GM23338 (cell line): ENCODE data around the gene CTDSPL. TPM values are rescaled to one million over a fixed set of nuclear protein-coding genes. Genes with fewer than 3 reads are reported as not detected.

Experiments used
- ATAC-seq: fragments of 200-7000 bp; cut with Tn5 transposase; 3 replicates; pipeline ENCODE4 v1.9.1; 2020
- DNase-seq: peaks from one replicate; pipeline ENCODE4 v3.0.0-alpha.2; 2015; ENCODE audit warnings: low spot score
- H2AFZ ChIP-seq: fragments of 200-600 bp; sonication (generic); 2 replicates; pipeline ENCODE4 v1.8.0; 2016; ENCODE audit warnings: antibody characterized with exemption, mild to moderate bottlenecking, moderate library complexity
- H3F3A ChIP-seq: fragments of 200-600 bp; sonication (generic); replicated peaks from 2 replicates; pipeline ENCODE4 v1.8.0; 2017; ENCODE audit warnings: antibody characterized with exemption, mixed run types, low read depth
- H3K27ac ChIP-seq: fragments of 200-600 bp; sonication (generic); 2 replicates; pipeline ENCODE4 v1.6.1; 2016; ENCODE audit warnings: low read depth
- H3K27me3 ChIP-seq: fragments of 200-600 bp; sonication (generic); 2 replicates; pipeline ENCODE4 v1.8.0; 2016; ENCODE audit warnings: mild to moderate bottlenecking, mixed run types, moderate library complexity; ENCODE audit not compliant: insufficient read depth
- H3K36me3 ChIP-seq: fragments of 200-600 bp; sonication (generic); 2 replicates; pipeline ENCODE4 v1.8.0; 2016; ENCODE audit warnings: mild to moderate bottlenecking; ENCODE audit not compliant: insufficient read depth
- H3K4me1 ChIP-seq: fragments of 200-600 bp; sonication (generic); 2 replicates; pipeline ENCODE4 v1.8.0; 2016; ENCODE audit warnings: mild to moderate bottlenecking, moderate library complexity; ENCODE audit not compliant: insufficient read depth
- H3K4me2 ChIP-seq: fragments of 200-600 bp; sonication (generic); 2 replicates; pipeline ENCODE4 v1.7.1; 2017; ENCODE audit warnings: mixed run types
- H3K4me3 ChIP-seq: fragments of 200-600 bp; sonication (generic); 2 replicates; pipeline ENCODE4 v1.6.1; 2016; ENCODE audit warnings: mixed run types
- H3K79me2 ChIP-seq: fragments of 200-600 bp; sonication (generic); replicated peaks from 2 replicates; pipeline ENCODE4 v1.8.0; 2017; ENCODE audit warnings: mild to moderate bottlenecking; ENCODE audit not compliant: insufficient read depth
- H3K9me2 ChIP-seq: fragments of 200-600 bp; sonication (generic); 2 replicates; pipeline ENCODE4 v1.8.0; 2017; ENCODE audit not compliant: insufficient read depth
- H4K20me1 ChIP-seq: fragments of 200-600 bp; sonication (generic); replicated peaks from 2 replicates; pipeline ENCODE4 v1.8.0; 2017; ENCODE audit warnings: mild to moderate bottlenecking; ENCODE audit not compliant: insufficient read depth
- H3K27ac Mint-ChIP-seq: 2 replicates; pipeline ENCODE4 v1.8.0; 2020; ENCODE audit warnings: inconsistent platforms, mild to moderate bottlenecking, moderate library complexity, mixed read lengths
- H3K27me3 Mint-ChIP-seq: 3 replicates; pipeline ENCODE4 v1.8.0; 2022; ENCODE audit warnings: low read depth, mild to moderate bottlenecking, moderate library complexity, mixed read lengths, inconsistent platforms; ENCODE audit not compliant: insufficient read depth, poor library complexity
- H3K36me3 Mint-ChIP-seq: 3 replicates; pipeline ENCODE4 v1.8.0; 2021; ENCODE audit warnings: low read depth, mild to moderate bottlenecking, inconsistent platforms, moderate library complexity, mixed read lengths
- H3K4me1 Mint-ChIP-seq: 3 replicates; pipeline ENCODE4 v1.8.0; 2020; ENCODE audit warnings: mild to moderate bottlenecking, inconsistent platforms, mixed read lengths
- H3K4me3 Mint-ChIP-seq: 3 replicates; pipeline ENCODE4 v1.8.0; 2021; ENCODE audit warnings: moderate library complexity, mild to moderate bottlenecking, inconsistent platforms, mixed read lengths
- H3K9me3 Mint-ChIP-seq: 3 replicates; pipeline ENCODE4 v1.8.0; 2020; ENCODE audit warnings: moderate library complexity, mild to moderate bottlenecking, inconsistent platforms, mixed read lengths
- CREB1 ChIP-seq: fragments of 250-450 bp; sonication (Bioruptor Pico); IDR thresholded peaks from 2 replicates; pipeline ENCODE4 v1.5.0; 2020; ENCODE audit warnings: low read depth, mild to moderate bottlenecking, moderate library complexity
- CTCF ChIP-seq, 2 experiments: fragments of 200-600 bp in 1 of 2; sonication (generic) in 1 of 2; conservative IDR thresholded peaks; 2 replicates each; pipeline versions ENCODE4 v1.5.1 to v1.6.1; 2016 to 2017; ENCODE audit warnings: antibody characterized with exemption in 2 of 2, low read depth in 2 of 2, mild to moderate bottlenecking in 2 of 2, moderate library complexity in 1 of 2
- ETS1 ChIP-seq: IDR thresholded peaks from 2 replicates; pipeline ENCODE4 v1.6.1; 2016; ENCODE audit warnings: antibody characterized with exemption
- EZH2 ChIP-seq: fragments of 200-600 bp; sonication (generic); IDR thresholded peaks from one replicate; pipeline ENCODE4 v1.8.0; 2017; ENCODE audit warnings: antibody characterized with exemption, mild to moderate bottlenecking, low read depth; ENCODE audit not compliant: unreplicated experiment
- EZH2phosphoT487 ChIP-seq: fragments of 200-600 bp; sonication (generic); IDR thresholded peaks from one replicate; pipeline ENCODE4 v1.8.1; 2018; ENCODE audit warnings: antibody characterized with exemption; ENCODE audit not compliant: unreplicated experiment
- NANOG ChIP-seq: IDR thresholded peaks from 2 replicates; pipeline ENCODE4 v1.6.1; 2016; ENCODE audit warnings: antibody characterized with exemption, borderline replicate concordance
- POLR2AphosphoS5 ChIP-seq: IDR thresholded peaks from 2 replicates; pipeline ENCODE4 v1.6.1; 2016; ENCODE audit warnings: antibody characterized with exemption, low read depth
- REST ChIP-seq: IDR thresholded peaks from one replicate; pipeline ENCODE4 v1.6.1; 2018; ENCODE audit warnings: antibody characterized with exemption; ENCODE audit not compliant: unreplicated experiment
- STAT1 ChIP-seq: IDR thresholded peaks from one replicate; pipeline ENCODE4 v1.6.1; 2016; ENCODE audit warnings: antibody characterized with exemption; ENCODE audit not compliant: unreplicated experiment
- ZNF114 ChIP-seq: fragments of 250-450 bp; sonication (Bioruptor Pico); IDR thresholded peaks from 2 replicates; pipeline ENCODE4 v1.5.0; 2020; ENCODE audit warnings: mild to moderate bottlenecking, moderate library complexity
- ZNF331 ChIP-seq: fragments of 250-450 bp; sonication (Bioruptor Pico); IDR thresholded peaks from 2 replicates; pipeline ENCODE4 v1.5.0; 2020; ENCODE audit warnings: low read depth, mild to moderate bottlenecking, moderate library complexity
- ZNF462 ChIP-seq: fragments of 250-450 bp; sonication (Bioruptor Pico); IDR thresholded peaks from 2 replicates; pipeline ENCODE4 v1.5.0; 2020; ENCODE audit warnings: mild to moderate bottlenecking, moderate library complexity
- polyA plus RNA-seq: library from polyadenylated mRNA; unstranded; fragments of >200 nt; fragmentation: Nextera tagmentation; extraction: Ambion mirVana; gene quantifications from 2 replicates; pipeline ENCODE4 v1.2.1, GENCODE V29; 2016
- total RNA-seq: library from RNA; depleted of rRNA; stranded (reverse); fragments of >200 nt; shearing (Covaris generic); gene quantifications from 2 replicates; pipeline ENCODE4 v1.2.3, GENCODE V29; 2014

CTDSPL gene
- total and polyA plus RNA-seq, 2 experiments from 2014 or later = 23.2 to 42.0 TPM

GRCh38 chr3:37943126-37943525 lies 81.4 kb downstream of the CTDSPL start (continued):
- TF ChIP-seq POLR2AphosphoS5 = no peak
- no peak for TF ChIP-seq NANOG
- TF ChIP-seq CREB1 = no peak
- no peak for TF ChIP-seq EZH2phosphoT487

- Mint-ChIP-seq H3K27me3 (peaks cover 3% of the 10 kb centered on the region), H3K9me3 (no peaks in the 10 kb centered on the region), H3K27ac (no peak overlapping the region), H3K4me3 (no peak overlapping the region), H3K4me1 (peaks cover 20% of the 10 kb centered on the region), H3K36me3 (0 out of 3 replicates have a peak, but pooled peaks cover 4% of the 10 kb centered on the region)
- H3K9me2 ChIP-seq = no peaks in the 10 kb centered on the region
- peaks cover 6% of the 10 kb centered on the region for H3K4me1 ChIP-seq
- H4K20me1 ChIP-seq = no peaks in the 10 kb centered on the region
- DNase-seq (no peak), ATAC-seq (no peak)
- H3K36me3 ChIP-seq = no peaks in the 10 kb centered on the region
- no peak overlapping the region for H2AFZ ChIP-seq
- H3F3A ChIP-seq = no peaks in the 10 kb centered on the region
- H3K27ac ChIP-seq = no peak overlapping the region
- H3K4me3 ChIP-seq = no peak overlapping the region
- no peaks in the 10 kb centered on the region for H3K27me3 ChIP-seq
- no peaks in the 10 kb centered on the region; the same call in 1 of the 2 replicates for H3K79me2 ChIP-seq
- H3K4me2 ChIP-seq = no peak overlapping the region
- TF ChIP-seq ZNF462 (CRISPR knock-in tag) = no peak
- TF ChIP-seq ETS1 = no peak
- TF ChIP-seq ZNF331 (CRISPR knock-in tag) = no peak
- TF ChIP-seq REST = no peak
- TF ChIP-seq POLR2AphosphoS5 = no peak
- TF ChIP-seq NANOG = no peak
- TF ChIP-seq EZH2 = no peak
- no peak for TF ChIP-seq CTCF (conservative IDR thresholded peaks at IDR 0.05; ENCODE audit: low read depth in 2 of 2)
- TF ChIP-seq EZH2phosphoT487 = no peak
- no peak for TF ChIP-seq STAT1
- TF ChIP-seq ZNF114 = no peak
These were observed 82.1 kb downstream of the CTDSPL start for GRCh38 chr3:37943631-37944314.
